OCI-LY1 (cell line): ENCODE measurements around the gene SPATA18.

Experiments
- CTCF ChIP-seq: fragments of 200-600 bp; sonication (generic), shearing (Covaris generic); IDR thresholded peaks from 2 replicates; pipeline ENCODE4 v1.5.1; 2017; ENCODE audit warnings: mild to moderate bottlenecking, antibody characterized with exemption, low read length, moderate library complexity, mixed read lengths
- EZH2 ChIP-seq: fragments of 200-600 bp; sonication (generic), shearing (Covaris generic); IDR thresholded peaks from 2 replicates; pipeline ENCODE4 v1.8.0; 2017; ENCODE audit warnings: borderline replicate concordance, mixed run types, mild to moderate bottlenecking, antibody characterized with exemption, low read length, moderate library complexity, mixed read lengths

- TF ChIP-seq CTCF (no peak), EZH2 (no peak)
Measured at GRCh38 chr4:52098618-52099017, 47.5 kb downstream of the SPATA18 start.
